DOHH2 (cell line): ENCODE results near the gene WHAMM.

Experiments
- EZH2phosphoT487 ChIP-seq: fragments of 200-600 bp; sonication (generic); IDR thresholded peaks from 2 replicates; pipeline ENCODE4 v1.6.1; 2017; ENCODE audit warnings: borderline replicate concordance, mild to moderate bottlenecking, antibody characterized with exemption, low read length, moderate library complexity, mixed read lengths
- TF ChIP-seq, protein P1 (sequence below): fragments of 200-600 bp; sonication (generic); IDR thresholded peaks from one replicate; pipeline ENCODE4 v1.5.1; 2014; ENCODE audit warnings: antibody characterized with exemption, mild to moderate bottlenecking, low read depth, low read length; ENCODE audit not compliant: poor library complexity, severe bottlenecking

DNA sequence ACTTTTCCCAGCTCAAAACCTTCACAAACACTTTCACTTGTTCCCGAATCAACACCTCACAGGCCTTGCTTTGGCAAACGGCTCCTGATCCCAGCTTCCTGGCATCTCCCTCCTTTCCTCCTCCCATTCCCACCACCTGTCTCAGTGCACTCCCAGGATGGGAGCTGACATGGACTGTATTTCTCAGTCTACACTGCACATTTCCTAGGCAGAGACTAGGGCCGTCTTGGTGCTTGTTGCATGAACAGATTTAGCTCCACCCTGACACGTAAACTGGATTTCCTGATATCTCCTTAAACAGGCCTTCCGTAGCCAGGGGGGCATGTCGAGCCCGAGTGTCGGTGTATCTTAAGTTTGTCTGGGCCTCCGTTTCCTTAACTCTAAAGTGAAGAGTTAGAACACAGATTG is 790 bp upstream of the WHAMM start:
- TF ChIP-seq, protein P1, sequence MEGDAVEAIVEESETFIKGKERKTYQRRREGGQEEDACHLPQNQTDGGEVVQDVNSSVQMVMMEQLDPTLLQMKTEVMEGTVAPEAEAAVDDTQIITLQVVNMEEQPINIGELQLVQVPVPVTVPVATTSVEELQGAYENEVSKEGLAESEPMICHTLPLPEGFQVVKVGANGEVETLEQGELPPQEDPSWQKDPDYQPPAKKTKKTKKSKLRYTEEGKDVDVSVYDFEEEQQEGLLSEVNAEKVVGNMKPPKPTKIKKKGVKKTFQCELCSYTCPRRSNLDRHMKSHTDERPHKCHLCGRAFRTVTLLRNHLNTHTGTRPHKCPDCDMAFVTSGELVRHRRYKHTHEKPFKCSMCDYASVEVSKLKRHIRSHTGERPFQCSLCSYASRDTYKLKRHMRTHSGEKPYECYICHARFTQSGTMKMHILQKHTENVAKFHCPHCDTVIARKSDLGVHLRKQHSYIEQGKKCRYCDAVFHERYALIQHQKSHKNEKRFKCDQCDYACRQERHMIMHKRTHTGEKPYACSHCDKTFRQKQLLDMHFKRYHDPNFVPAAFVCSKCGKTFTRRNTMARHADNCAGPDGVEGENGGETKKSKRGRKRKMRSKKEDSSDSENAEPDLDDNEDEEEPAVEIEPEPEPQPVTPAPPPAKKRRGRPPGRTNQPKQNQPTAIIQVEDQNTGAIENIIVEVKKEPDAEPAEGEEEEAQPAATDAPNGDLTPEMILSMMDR: no peak
- TF ChIP-seq EZH2phosphoT487: no peak
